ENCODE data around the gene UBXN4. TPM values are rescaled to one million over a fixed set of nuclear protein-coding genes. Genes with fewer than 3 reads are reported as not detected.

UBXN4 gene
- total and polyA plus RNA-seq, 5 experiments from 2014 or later: 89.4 to 142 (median 117) TPM

Other genes starting within 250 kb of the UBXN4 start
- 1 to 10 TPM; 6.8 to 9.1 TPM for gene ZRANB3, start 210.6 kb upstream of the UBXN4 start, total RNA-seq
- gene ZRANB3, start 210.6 kb upstream of the UBXN4 start, polyA plus RNA-seq: 1 to 10 TPM; 3.7 to 6.7 (median 5.9) TPM
- gene R3HDM1, start 210.4 kb upstream of the UBXN4 start, total RNA-seq: 10 to 100 TPM; 49.3 to 50.7 TPM
- gene R3HDM1, start 210.4 kb upstream of the UBXN4 start, polyA plus RNA-seq: 10 to 100 TPM; 12.5 to 26.2 (median 23.7) TPM
- gene LCT, start 95.3 kb downstream of the UBXN4 start, total RNA-seq: under 1 TPM; 0.22 to 0.36 TPM
- not detected for gene LCT, start 95.3 kb downstream of the UBXN4 start, polyA plus RNA-seq
- 10 to 100 TPM; 26.3 to 29.6 TPM for gene MCM6, start 134.6 kb downstream of the UBXN4 start, total RNA-seq
- gene MCM6, start 134.6 kb downstream of the UBXN4 start, polyA plus RNA-seq: 10 to 100 TPM; 19.2 to 24.3 (median 20.4) TPM
- 10 to 100 TPM; 58.5 to 59.4 TPM for gene DARS1, start 243.8 kb downstream of the UBXN4 start, total RNA-seq
- gene DARS1, start 243.8 kb downstream of the UBXN4 start, polyA plus RNA-seq: 100 to 1,000 TPM; 129 to 135 (median 133) TPM

Data from naive thymus-derived CD8-positive, alpha-beta T cell (primary cell).